NOMO-1 treated with DMSO at 0.1 percent for 48 hours (cell line): ENCODE data around the gene CCDC92.

Source experiments
- DNase-seq: peaks from one replicate; lab custom pipeline; 2025; ENCODE audit not compliant: unreplicated experiment; lab: John Stamatoyannopoulos, UW

The CCDC92 gene

DNA sequence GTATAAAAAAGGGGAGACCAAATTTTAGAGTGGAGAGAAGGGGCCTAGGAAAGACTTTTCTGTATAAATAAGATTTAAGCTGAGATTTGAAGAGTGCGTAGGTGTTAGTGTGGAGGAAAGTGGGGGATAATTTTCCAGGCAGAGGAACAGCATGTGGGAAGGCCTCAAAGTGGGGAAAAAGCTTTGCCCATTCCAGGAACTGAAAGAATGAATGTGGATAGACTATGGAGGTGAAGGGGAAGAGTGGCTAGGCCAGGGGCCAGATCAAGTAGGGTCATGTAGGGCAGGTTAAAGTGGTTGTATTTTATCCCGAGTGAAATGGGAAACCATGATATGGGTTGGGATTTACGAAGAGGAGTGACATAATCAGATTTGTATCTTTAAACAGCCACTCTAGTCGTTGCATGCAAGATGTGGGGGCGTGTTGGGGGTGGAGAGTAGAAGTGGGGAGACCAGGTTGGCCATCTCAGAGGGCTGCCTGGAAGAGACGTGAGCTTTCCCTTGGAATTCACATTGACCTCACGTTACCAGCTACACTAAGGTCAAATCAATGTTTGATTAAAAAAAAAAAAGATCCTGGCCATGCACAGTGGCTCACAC lies 3.7 kb upstream of the CCDC92 start:
- no peak for DNase-seq

DNA sequence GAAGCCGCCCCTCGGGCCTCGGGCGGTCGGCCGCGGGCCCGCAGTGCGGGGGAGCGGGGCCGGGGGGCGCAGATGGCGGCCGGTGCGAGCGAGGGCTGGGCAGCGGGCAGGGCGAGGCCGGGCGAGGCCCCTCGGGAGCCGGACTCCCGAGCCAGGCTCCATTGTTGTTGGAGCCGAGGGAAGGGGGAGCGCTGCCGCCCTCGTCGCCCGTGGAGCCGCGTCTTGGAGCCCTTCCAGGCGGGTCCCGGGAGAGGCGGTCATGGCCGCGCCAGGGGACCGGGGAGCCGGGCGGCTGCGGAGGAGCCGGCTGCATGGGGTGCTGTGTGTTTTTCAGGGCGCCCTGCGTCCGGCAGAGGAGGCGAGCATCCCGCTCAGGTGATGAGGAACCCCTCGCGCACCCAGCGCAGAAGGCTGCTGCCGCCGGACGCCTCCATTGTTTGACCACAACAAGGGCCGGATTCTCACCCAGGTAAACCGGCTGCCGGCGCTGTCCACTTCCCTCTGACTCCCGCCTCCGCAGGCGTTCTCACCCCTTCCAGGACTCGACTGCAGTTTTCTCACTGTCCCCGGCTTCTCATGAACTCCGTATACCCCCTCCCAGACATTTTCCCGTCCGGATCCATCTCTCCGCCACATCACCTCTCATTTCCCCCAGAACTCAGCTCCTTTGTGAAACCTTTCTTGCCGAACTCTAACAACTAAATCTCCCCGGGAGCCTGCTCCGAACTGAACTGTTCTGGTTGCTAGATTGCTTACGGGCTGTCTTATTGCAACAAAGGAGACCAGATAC lies 1.1 kb upstream of the CCDC92 start:
- no peak for DNase-seq

DNA sequence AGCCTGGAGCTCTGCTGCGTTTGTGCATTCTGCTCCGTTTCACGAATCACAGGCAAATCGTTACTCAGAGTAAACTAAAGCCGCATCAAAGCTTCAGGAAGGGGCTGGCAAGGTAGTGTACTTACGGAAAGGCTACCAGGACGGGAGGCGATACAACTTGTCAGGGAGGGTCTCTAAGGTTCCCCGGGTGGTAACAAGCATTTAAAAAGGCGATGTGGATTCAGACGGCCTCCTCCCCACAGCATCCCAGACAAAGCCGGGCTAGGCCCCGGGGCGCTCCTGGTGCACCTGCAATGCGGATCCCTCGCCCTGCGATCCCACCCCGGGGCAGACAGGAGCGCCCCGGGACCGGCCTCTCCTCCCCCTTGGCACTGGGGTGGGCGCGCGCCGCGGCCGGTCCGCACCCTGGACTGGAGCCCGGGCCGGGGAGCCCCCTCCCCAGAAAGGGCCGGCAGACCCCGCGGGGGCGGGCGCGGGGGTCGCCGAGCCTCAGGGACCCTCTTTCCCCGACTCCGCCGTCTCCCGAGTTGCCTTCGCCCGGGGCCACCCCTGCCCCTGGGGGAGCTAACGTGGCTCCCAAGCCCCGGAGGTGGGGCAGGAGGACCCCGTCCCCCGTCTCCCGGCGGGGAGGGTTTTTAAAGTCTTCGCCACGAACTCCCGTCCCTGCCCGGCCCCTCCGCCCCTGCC lies 718 bp downstream of the CCDC92 start:
- DNase-seq, result no peak

DNA sequence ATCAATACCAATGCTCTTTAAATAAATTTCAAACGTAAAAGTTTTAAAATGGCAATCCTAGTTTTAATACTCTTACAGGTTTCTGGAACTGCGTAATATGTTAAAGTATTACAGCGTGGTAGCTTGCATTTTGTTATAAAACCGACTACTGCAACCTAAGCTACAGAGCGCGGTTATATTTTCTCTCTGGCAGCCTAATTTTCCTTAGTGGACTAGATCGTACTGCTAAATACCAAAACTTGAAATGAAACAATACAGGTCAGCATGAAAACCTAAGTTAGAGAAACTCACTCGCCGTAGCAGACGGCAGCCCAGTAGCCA lies 1.2 kb downstream of the CCDC92 start:
- DNase-seq, result no peak

DNA sequence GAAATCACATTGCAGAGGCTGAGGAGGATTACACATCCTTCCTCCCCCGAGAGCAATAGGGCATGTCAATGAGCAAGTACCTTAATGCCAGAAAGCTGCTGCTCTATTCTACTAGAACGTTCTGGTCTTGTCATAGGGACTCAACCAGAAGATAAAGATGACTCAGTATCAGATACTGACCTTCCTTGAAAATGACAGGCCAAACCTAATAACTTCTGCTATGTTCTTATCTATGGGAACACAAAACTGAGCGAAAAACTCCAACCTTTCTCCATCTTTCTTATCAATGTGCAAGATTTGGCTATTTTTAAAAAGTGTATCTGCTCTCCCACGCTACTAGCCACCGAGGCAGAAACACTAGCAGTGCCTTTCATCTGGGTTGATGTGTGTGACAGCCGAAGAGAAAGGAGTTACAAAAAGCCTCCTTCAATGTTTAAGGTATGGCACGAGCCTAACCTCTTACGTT lies 5.5 kb downstream of the CCDC92 start:
- DNase-seq, result no peak

DNA sequence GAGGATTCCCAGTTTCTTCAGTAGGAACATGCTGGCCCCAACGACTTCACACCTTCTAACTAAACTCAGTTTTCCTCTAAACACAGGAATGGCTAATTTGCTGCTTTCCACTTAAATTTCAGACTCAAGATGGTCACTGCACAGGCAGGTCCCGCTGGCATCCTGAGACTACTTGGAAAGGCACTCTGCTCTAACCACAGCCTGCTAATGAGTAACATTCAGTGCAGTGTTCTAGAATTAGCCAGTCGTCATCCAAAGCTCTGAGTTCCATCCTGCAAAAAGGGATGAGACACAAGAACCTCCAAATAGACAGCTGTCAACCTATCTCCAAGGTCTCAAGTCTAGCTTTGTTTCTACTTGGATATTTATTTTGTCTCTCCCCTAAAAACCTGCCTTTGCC lies 6.0 kb downstream of the CCDC92 start:
- no peak for DNase-seq

DNA sequence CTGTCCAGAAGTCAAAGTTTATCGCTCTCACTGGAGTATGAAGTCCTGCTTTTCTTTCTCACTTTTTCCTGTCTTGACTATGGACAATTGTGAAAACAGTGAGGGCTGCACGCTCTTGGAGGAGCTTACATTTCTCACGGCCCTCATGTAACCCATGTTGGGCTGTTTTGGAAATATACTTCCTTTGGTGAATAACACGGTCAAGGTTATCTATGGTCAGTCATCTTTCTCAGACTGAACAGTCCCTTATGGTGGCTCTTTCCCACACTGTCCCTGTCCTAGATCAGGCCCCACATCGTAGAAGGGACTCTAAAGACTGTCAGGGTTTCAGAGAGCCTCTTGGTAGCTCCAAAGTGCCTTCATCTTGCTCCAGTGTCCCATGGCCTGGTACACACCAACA lies 7.2 kb downstream of the CCDC92 start:
- DNase-seq, result no peak

DNA sequence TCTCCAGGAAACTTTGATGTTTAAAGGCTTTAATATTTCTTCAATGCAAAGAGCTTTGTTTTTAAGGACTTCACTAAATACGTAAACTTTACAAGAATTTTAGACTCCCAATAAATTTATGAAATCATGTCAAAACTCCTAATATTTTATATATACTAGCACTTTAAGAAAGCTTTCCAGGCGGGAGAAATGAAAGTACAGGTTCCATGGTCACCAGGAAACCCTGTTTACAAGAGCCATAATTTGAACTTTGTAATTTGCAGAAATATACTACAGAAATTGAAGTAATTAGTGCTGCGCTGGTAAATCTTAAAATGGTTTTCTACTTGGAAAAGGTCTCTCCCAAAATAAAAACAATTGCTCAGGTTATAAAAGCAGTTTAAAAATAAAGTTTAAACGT lies 8.8 kb downstream of the CCDC92 start:
- DNase-seq, result no peak

DNA sequence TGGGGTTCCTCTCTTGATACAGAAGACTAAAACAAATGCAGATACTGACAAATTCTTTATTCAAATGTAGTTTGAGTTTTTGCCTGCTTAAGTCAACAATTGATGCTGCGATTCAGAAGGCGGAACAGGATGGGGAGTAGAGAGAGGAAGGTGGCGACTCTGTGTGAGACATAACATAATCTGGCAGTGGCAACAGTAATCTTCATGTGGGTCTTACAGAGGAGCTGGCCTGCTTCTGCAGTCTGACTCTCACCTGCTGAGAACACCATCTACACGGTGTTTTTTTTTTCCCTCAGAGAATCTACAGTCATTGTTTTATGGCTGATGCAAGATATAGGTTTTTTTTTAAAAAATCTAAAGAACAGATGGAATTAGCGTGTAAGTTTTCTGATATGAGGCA lies 10.1 kb downstream of the CCDC92 start:
- no peak for DNase-seq

DNA sequence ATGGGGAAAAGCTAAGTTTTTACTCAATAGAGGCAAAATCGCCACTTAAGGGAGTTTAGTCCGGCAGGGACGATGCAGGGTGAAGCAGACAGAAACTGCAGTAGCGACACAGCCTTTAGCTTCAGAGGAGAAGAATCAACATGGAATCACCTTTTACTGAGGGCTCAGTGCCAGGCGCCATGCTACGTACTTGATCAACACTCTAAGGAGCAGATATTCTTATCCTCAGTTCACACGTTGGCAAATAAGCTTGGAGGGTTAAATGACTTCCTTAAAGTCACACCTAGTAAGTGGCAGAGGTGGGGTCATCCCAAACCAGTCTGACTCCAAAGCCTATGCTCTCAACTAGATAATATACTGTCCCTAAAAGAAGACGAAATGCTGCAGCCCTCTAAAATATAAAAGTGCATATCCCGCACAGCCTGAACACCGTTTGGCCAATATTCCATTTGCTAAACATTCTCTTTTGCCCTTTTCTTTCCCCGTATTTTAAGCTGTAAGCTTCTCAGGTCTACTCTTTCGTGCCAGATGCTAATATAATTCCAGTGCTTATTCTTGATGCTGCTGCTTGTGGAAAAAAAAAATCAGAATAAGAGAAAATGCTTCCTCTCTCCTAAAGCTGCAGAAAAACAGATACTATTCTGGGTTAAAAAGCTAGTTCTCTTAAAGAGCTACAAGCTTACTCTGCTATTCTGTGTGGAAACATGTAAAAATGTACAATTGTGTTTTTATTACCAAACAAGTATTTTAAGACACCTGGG lies 10.9 kb downstream of the CCDC92 start:
- no peak for DNase-seq

DNA sequence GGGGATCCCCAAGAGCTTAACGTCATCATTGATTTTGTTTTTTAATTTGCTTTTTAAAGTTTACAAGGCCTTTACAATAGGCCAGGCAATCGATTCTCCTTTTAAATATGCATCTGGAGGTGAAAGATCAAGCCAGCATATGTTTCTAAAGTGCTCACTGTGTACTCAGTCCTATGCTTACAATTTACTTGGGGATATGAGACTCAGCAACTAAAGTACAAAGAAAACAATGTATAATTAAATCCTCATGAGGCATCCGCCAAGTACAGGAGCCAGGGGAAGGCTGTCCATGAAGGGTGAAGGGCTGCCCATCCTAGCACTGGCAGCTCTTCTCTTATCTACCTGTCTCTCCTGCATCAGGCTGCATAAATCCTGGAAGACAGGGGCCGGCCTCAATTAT lies 11.8 kb downstream of the CCDC92 start:
- DNase-seq, result no peak

DNA sequence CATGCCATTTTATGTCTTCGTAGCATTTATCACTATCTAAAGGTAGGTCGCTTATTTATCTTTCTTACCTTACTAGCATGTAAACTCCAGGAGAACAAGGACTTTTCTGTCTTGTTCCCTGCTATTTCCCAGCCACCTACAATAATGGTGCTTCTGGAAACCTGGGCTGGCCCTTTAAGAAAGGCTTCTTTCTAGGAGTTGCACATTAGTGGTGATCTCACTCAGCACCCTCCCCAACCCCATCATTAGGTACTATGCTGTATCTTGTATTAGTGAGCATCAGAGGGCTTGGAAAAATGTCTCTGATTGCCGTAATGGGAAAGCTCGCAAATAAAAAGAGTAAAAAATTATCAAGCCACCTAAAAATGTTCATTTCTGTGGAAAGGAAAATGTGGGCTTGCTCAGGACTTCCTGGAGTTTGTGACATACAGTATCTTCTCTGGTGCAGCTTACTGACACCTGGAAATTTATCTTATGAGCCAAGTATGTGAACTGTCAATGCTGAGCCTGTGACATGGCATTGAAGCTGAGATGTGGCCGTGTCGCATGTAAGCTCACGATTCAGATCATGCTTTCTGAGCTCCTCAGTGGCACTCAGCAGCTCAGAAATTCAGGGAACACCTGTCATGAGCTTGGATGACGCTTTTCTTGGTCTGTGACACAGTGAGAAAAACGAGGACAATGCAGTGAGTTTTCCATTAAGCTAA lies 12.4 kb downstream of the CCDC92 start:
- DNase-seq, result no peak

DNA sequence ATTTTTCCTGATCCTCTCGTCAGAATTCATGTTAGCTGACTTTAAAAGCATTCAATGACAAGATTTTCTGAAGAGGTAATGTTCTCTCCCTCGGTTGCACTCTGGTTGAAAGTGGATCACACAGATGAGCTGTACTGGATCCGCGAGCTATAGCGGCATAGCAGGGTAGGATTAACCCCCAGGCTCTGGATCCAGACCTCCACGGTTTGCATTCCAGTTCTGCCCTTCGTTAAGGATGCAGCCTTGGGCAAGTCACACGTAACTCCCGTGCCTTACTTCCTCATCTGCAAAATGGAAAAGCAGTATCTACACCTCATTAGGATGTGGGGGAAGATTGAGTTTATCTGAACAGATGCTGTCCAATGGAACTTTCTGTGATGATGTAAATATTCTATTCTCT lies 13.8 kb downstream of the CCDC92 start:
- DNase-seq, result no peak

DNA sequence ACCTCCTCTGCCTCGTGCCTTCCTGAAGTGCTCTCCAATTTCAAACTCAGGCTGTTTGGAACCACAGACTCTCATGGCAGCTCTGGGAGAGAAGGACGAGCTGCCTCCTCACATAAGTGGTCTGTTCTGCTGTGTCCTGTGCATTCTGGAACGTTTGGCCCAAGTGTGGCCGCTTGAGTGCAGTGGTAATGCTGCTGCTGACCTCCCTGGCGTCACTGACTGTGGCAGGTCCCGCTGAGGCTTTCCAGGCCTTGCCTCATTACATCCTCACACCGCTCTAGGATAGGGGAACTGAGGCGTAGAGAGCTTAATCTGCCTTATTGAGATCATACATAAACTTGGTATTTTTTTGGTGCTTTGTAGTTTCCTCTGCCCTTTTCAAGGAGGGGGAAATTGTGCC lies 14.2 kb downstream of the CCDC92 start:
- DNase-seq, result no peak

DNA sequence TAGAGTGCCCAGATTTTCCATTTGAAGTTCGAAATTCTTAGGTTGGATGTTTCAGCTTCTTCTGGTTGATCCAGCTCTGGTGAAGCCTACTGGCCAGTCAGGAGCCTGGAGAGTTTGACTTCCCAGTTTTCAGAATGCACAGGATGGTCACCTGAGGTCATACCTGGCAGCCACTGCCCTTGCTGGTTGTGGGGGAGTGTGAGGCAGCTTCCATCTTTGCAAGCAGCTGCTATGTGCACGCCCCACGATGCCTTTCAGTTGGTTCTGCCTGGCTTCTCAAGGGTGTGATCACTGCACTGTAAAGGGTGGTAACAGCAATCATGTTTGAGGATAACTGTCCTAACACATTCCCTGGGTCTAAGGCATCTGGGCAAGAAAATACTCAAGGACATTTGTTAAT lies 15.4 kb downstream of the CCDC92 start:
- DNase-seq, result no peak

DNA sequence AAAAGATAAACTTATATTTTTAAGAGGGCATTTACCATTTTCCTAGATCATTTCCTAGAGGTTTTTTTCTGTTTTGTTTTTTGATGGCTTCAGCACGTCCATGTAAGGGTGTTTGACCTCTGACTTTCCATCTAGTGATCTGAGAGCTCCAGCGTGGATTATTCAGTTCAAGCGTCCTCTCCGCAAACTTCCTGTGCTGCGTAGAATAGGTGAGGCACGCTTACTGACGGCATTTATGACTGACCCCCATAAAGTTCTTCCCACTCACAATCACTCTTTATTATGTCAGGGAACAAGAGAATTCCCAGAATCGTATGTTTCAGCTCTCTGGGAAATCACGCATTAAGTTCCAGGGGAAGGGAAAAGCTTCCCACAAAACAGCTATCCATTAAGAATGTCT lies 16.4 kb downstream of the CCDC92 start:
- no peak for DNase-seq

DNA sequence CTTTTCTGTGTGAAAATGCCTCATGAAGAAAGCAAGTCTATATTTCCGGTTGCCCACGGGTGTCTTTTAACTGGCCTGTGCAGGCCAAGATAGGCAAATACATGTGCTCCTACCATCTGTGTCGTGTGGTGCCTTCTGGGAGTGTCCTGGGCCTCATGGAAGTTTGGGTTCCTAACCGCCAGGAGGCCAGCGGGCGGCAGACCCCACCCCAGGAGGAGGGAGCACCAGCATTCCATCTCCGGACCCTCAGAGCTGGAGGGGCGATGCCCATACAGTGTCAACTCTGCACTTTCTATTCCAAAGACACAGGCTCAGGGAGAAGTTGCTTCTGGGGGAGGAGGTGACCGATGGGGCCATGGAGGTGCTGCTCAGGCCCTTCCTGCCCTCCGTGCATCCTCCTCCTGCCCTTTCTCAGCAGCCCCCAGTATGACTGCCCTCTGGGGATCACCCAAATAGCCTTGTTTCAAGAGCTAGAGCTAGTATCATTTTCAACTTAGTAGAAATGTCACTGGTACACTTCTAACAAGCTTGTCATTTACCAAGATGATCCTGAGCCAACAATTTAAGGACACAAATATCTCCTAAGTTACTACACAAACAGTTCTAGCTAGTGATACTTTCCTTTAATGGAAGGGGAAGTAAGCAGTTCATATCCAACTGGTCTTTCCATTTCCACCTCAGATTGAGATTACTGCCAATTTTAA lies 17.8 kb downstream of the CCDC92 start:
- DNase-seq, result no peak

DNA sequence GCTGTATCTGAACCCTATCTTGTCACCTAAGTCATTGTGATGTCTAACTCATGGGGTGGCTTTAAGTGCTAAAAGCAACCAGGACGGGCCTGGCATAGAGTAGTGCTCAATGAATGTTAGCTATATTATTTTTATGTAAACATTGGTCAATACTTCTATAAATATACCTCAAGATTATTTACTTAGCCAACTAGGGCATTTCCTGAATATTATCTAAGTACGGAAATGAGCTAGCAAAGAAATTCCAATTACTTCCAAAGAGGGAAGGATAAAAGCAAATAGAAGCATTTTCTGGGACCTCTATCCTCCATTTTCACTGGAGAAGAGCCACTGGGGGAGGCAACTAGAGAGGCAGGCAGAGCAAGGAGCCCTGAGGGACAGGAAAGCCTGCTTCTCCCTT lies 20.6 kb downstream of the CCDC92 start:
- no peak for DNase-seq

DNA sequence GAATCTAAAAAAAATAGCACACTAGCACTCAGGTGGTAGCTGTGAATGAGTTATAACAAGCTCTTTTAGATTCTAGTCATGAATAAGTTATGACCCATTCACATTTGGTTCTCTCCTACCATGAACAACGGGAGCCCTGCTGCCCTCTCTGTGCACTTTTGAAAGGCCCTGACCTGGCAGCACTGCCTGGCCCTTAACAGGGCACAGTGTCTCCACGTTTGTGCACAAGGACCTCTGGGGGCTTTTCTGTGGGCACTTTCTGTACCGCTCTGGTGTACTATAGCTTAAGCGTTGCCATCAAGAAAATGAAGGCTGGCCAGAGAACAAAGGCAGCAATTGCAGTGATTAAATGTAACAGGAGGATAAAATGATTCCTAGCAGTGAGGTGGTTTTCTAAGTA lies 21.2 kb downstream of the CCDC92 start:
- DNase-seq, result no peak
